GM21717 (cell line): ENCODE results near the gene SLC26A4.

Source experiments
- ATAC-seq: cut with Tn5 transposase; IDR thresholded peaks from one replicate; pipeline ENCODE4 v1.9.1; 2021; ENCODE audit warnings: mild to moderate bottlenecking, moderate library complexity; ENCODE audit not compliant: unreplicated experiment

Gene SLC26A4

DNA sequence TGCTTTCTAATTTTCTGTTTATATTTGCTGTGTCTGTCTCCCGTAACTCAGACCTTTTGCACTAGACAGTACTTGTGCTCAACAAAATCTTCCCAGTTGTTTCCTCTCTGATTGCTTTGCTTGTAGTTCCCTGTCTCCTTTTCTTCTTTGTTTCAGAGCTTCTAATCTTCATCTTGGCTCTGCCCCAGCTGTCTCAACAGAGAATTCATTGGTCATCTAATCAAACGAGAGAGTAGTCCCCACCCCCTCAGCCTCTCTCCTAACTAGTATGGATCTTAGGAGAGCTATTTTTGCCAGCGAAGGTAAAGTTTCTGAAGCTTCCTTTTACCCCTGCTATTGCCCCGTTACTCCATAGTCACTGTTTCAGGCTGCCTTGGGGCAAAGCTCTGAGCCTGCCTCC, 32.8 kb downstream of the SLC26A4 start:
- no peak for ATAC-seq

GRCh38 chr7:107694386-107694785, 33.8 kb downstream of the SLC26A4 start:
- no peak for ATAC-seq

GRCh38 chr7:107696330-107696946, 35.8 kb downstream of the SLC26A4 start:
- ATAC-seq = no peak

GRCh38 chr7:107697321-107698049, 36.9 kb downstream of the SLC26A4 start:
- no peak for ATAC-seq

DNA sequence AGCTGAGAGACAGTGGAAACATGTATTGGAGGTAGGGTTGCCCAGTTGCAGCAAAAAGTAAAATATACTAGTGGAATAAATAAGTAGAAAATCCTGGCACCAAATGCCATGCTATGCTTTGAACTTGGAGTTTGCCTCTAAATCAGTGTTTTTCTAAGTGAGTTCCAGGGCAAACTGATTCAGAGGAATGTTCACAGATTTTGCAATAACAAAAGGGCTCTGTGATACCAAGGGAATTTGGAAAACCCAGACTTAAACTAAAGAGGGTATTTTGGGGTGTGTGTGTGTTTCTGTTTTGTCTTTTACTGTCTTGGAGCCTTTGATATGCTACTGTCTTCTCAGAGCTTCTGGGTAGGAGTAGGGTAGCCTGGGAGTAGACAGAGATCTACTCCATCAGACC, 39.9 kb downstream of the SLC26A4 start:
- no peak for ATAC-seq

- no peak for ATAC-seq
These were observed 40.6 kb downstream of the SLC26A4 start for GRCh38 chr7:107701191-107701590.

GRCh38 chr7:107703219-107703618, 42.6 kb downstream of the SLC26A4 start:
- no peak for ATAC-seq

DNA sequence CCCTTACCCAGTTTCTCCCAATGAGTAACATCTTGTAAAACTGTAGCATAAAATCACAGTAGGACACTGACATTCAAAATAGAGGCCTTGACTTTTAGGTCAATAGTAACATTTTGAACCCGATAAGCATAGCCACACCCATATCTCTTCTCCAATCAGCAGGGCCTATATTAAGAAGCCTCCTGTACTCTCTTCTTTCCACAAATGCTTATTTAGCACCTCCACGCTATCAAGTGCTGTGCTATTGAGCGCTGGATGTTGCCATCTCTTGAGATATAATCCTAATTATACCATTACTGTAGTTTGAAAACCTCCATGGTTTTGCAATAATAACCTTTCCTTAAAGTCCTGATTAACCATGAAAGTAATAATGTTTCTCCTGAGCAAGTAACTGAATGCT, 43.2 kb downstream of the SLC26A4 start:
- no peak for ATAC-seq

- ATAC-seq = no peak
These were observed 48.3 kb downstream of the SLC26A4 start for GRCh38 chr7:107708956-107709355.

GRCh38 chr7:107711301-107711700, 50.7 kb downstream of the SLC26A4 start:
- no peak for ATAC-seq

DNA sequence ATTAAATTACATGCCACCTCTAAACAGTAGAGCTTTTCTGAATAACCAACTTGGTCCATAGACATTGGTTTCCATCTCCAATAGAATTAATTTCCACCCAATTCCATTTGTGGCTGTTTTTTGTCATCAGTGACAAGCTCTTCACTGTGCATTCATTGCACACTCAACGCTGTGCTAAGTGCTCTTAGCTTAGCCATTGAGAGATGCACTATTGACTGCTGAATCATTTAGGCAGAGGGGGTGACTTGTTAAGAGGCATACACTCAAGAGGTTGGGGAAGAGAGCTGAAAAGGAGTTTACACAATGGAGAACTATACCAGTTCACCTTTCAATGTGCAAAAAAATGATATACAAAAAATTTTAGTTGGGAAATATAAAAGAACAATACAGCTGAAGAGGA, 51.4 kb downstream of the SLC26A4 start:
- no peak for ATAC-seq

DNA sequence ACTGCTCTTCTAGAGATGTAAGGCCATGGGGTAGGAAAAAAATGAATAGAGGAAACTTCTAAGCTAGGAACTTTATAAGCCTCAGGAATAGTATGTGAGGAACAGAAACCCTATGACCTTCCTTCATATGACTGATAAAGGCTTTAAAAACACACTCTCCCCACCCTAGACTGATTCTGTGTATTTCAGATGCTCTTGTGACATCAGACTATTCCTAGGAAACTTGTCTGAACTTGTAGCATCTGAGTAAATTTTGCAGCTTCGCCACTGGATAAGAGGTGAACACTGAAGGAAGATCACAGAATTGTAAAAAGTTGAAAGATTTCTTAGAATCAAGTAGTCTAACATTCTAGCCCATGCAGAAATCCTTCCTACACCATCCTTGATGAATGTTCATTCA, 52.3 kb downstream of the SLC26A4 start:
- no peak for ATAC-seq

DNA sequence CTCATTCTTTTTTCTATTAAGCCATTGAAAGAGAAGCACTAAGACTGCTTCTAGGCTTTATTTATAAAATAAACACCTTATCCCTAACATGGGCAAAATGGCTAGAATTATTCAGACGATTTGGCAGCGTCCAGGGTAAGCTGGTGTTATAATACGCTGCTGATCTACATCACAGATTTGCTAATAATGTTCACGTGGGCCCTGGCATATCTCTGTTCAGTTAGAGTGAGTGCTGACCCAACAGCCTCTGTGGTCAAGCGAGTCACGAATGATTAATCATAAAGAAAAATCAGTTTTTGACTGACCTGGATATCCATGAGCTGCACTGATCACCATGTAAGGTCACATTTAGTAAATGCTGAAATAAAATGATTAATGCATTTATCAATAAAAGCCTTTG, 54.9 kb downstream of the SLC26A4 start:
- ATAC-seq = no peak

GRCh38 chr7:107718456-107719193, 58.0 kb downstream of the SLC26A4 start:
- no peak for ATAC-seq

DNA sequence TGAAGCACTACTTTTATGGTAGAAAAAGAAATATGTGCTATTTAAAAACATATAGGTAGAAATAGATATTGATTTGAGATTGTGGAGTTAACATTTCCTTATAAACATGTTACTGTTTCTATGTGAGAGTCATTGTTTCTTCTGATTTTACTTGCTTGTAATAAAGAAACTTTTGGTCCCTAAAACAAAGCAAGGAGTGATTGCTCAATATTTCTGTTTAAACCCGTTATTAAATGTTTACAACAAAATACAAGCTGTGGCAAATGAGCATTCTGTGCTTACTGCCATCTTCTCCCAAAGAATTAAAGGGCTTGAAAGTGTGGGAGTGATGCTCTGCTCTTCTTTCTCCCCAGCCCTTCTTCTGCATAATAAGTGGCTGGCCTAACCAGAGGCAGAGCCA, 60.7 kb downstream of the SLC26A4 start:
- no peak for ATAC-seq

- ATAC-seq = no peak
These were observed 62.6 kb downstream of the SLC26A4 start for GRCh38 chr7:107723255-107723654.

- no peak for ATAC-seq
These were observed 64.6 kb downstream of the SLC26A4 start for GRCh38 chr7:107725138-107725740.

- ATAC-seq = no peak
These were observed 65.9 kb downstream of the SLC26A4 start for GRCh38 chr7:107726356-107727130.

DNA sequence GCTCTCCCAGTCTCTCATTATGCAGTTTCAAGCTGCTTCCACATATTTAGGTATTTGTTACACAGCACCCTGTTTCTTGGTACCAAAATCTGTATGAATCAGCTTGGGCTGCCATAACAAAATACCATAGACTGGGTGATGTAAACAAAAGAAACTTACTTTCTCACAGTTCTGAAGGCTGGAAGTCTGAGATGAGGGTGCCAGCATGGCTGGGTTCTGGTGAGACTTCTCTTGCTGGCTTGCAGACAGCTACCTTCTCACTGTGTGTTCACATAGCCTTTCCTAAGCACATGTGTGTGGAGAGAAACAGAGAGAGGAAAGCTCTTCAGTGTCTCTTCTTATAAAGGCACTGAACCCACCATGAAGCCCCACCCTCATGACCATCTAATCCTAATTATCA, 67.6 kb downstream of the SLC26A4 start:
- ATAC-seq = no peak

DNA sequence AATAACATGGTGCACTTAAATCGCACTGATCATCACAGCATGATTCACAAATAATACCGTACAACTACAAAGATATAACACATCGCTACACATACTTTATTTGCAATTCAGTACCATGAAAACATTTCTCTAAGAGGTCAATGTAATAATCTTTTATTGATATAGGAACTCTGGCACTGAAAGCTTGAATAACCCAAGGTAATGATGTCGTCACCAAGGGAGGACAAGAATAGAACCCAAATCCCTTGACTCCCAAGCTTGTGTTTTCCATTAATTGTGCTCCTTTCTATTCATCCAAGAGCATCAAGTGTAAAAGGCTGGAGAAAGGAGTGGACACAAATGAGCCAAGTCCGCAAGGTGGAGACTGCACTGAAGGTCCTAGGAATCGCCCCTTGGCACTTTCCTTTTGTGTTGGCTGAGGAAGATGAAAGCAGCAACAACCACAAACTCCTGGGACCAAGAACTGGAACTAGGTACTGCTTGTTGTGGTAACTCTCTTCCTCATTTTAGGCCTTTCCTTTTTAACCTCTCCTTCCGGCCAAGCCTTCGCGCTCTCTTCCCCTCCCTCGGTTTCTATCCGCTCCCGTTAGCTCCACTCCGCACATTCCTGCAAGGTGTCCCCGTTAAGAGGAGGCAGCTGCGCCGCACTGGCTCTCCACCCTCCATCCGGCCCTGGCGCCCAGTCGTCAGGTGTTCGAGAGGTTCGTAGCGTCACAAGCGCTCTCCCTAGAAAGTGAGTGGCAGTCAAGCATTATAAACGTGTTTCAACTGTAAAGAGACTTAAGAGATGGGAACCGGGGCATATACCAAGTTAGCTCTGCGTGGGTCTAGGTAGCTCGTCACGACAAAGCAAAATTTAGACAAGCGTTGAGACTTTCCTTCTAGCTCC, 82.3 kb downstream of the SLC26A4 start:
- peak; percentile 40 for ATAC-seq
